ENCODE results near the gene NCOA3.

The NCOA3 gene

GRCh38 chr20:47475419-47476044 lies 26.2 kb upstream of the NCOA3 start:
- Histone ChIP-seq H3K27me3 (replicated peaks) (no peaks in the 10 kb centered on the region), H3K4me3 (ENCODE audit: low read depth, low read length) (no peak overlapping the region), H3K36me3 (replicated peaks) (no peaks in the 10 kb centered on the region), H3K27ac (no peak overlapping the region)
- no peak for DNase-seq
- TF ChIP-seq, protein P1, sequence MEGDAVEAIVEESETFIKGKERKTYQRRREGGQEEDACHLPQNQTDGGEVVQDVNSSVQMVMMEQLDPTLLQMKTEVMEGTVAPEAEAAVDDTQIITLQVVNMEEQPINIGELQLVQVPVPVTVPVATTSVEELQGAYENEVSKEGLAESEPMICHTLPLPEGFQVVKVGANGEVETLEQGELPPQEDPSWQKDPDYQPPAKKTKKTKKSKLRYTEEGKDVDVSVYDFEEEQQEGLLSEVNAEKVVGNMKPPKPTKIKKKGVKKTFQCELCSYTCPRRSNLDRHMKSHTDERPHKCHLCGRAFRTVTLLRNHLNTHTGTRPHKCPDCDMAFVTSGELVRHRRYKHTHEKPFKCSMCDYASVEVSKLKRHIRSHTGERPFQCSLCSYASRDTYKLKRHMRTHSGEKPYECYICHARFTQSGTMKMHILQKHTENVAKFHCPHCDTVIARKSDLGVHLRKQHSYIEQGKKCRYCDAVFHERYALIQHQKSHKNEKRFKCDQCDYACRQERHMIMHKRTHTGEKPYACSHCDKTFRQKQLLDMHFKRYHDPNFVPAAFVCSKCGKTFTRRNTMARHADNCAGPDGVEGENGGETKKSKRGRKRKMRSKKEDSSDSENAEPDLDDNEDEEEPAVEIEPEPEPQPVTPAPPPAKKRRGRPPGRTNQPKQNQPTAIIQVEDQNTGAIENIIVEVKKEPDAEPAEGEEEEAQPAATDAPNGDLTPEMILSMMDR (IDR thresholded peaks at IDR 0.05; ENCODE audit: low read depth, low read length, missing control alignments): no peak
- in situ Hi-C loops (cut with HindIII; ENCODE audit: low pct_ligation_motif_present, low sequenced_read_pairs): no loop called here

- Histone ChIP-seq H3K27ac (no peak overlapping the region), H3K27me3 (replicated peaks) (no peaks in the 10 kb centered on the region), H3K36me3 (replicated peaks) (no peaks in the 10 kb centered on the region), H3K4me3 (ENCODE audit: low read depth, low read length) (no peak overlapping the region)
- DNase-seq: no peak
- in situ Hi-C loops (cut with HindIII; ENCODE audit: low pct_ligation_motif_present, low sequenced_read_pairs): no loop called here
- TF ChIP-seq, protein P1 (IDR thresholded peaks at IDR 0.05; ENCODE audit: low read depth, low read length, missing control alignments): no peak
These were observed 25.2 kb upstream of the NCOA3 start for GRCh38 chr20:47476452-47476851.

DNA sequence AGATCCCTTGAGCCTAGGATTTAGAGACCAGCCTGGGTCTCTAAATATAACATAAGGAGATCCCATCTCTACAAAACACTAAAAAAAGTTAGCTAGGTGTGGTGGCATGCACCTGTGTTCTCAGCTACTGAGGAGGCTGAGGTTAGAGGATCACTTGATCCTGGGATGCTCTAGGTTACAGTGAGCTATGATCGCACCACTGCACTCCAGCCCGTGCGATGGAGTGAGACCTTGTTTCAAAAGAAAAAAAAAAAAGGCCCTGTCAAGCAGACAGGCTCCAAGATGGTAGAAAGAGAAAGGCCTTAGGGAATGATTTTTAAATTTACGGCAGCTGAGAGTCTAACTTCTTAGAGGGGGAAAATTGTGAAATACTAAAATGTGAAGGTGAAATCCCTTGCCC lies 22.6 kb upstream of the NCOA3 start:
- Histone ChIP-seq H3K4me3 (ENCODE audit: low read depth, low read length) (no peak overlapping the region), H3K27me3 (replicated peaks) (no peaks in the 10 kb centered on the region), H3K36me3 (replicated peaks) (no peaks in the 10 kb centered on the region), H3K27ac (no peak overlapping the region)
- TF ChIP-seq, protein P1 (IDR thresholded peaks at IDR 0.05; ENCODE audit: low read depth, low read length, missing control alignments): no peak
- in situ Hi-C loops (cut with HindIII; ENCODE audit: low pct_ligation_motif_present, low sequenced_read_pairs): no loop called here
- DNase-seq: no peak

DNA sequence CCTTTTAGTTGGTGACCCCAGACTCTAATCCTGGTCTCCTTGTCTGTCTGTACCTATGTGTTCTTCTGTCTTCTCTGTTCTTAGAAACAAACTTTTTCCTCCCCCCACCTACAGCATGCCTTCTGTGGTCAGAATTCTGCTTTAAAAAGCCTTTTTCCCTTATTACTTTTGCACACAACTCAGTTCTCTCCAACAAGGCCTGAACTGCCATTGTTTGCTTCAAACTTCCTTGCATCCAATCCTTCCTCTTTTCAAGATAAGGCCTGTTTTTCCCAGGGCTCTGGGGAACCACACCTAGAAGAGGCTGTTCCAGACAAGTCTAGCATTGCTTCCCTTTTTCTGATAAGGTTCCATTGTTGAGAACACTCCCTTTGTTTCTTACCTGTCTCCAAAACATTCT lies 22.2 kb upstream of the NCOA3 start:
- H3K27me3 ChIP-seq (replicated peaks): no peaks in the 10 kb centered on the region
- no peak for DNase-seq
- no peak overlapping the region for H3K27ac ChIP-seq
- H3K4me3 ChIP-seq (ENCODE audit: low read depth, low read length): no peak overlapping the region
- no peaks in the 10 kb centered on the region for H3K36me3 ChIP-seq (replicated peaks)
- in situ Hi-C loops (cut with HindIII; ENCODE audit: low pct_ligation_motif_present, low sequenced_read_pairs): no loop called here
- TF ChIP-seq, protein P1 (IDR thresholded peaks at IDR 0.05; ENCODE audit: low read depth, low read length, missing control alignments): no peak

DNA sequence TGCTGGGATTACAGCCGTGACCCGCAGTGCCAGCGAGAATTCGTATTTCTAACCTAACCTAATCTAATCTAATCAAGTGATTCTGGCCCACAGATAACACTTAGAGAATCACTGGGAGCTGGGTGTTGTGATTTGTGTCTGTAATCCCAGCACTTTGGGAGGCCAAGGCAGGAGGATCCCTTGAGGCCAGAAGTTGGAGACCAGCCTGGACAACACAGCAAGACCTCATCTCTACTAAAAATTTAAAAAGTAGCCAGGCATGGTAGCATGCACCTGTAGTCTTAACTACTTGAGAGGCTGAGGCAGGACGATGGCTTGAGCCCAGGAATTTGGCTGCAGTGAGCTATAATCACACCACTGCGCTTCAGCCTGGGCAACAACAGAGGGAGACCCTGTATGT lies 21.4 kb upstream of the NCOA3 start:
- no peak for DNase-seq
- no peaks in the 10 kb centered on the region for H3K27me3 ChIP-seq (replicated peaks)
- H3K36me3 ChIP-seq (replicated peaks): no peaks in the 10 kb centered on the region
- in situ Hi-C loops (cut with HindIII; ENCODE audit: low pct_ligation_motif_present, low sequenced_read_pairs): no loop called here
- TF ChIP-seq, protein P1 (IDR thresholded peaks at IDR 0.05; ENCODE audit: low read depth, low read length, missing control alignments): no peak
- H3K27ac ChIP-seq: no peak overlapping the region
- no peak overlapping the region for H3K4me3 ChIP-seq (ENCODE audit: low read depth, low read length)

GRCh38 chr20:47480705-47481104 lies 21.0 kb upstream of the NCOA3 start:
- DNase-seq: no peak
- Histone ChIP-seq H3K36me3 (replicated peaks) (no peaks in the 10 kb centered on the region), H3K27ac (no peak overlapping the region), H3K27me3 (replicated peaks) (no peaks in the 10 kb centered on the region), H3K4me3 (ENCODE audit: low read depth, low read length) (no peak overlapping the region)
- TF ChIP-seq, protein P1 (IDR thresholded peaks at IDR 0.05; ENCODE audit: low read depth, low read length, missing control alignments): no peak
- in situ Hi-C loops (cut with HindIII; ENCODE audit: low pct_ligation_motif_present, low sequenced_read_pairs): no loop called here

Data from brain microvascular endothelial cell (primary cell).